ENCODE results near the gene LIMCH1.

LIMCH1 gene

DNA sequence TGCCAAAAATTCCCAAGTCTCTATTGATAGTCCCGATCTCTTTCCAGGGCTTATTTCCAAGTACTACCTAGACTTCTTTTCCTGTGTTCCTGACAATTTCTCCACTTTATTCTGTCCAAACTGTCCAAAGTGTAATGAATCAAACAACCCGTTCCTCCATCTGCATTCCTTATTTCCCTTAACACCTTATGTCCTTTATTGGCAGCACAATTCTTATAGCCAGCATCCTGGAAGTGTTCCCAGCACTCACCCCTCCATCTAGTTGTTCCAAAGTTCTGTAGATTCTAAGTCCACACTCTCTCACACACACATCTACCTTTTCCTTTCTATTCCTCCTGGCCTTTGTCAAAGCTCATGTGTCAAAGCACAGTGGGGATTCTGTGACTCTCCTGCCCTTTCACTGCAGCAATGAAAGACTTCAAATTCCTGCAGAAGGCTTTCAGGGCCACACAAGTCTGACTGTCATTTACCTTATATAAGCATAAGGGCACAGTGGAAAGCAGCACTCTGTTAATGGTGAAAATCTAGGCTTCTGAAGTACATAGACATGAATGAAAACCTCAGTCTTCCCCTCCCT is 22.1 kb downstream of the LIMCH1 start:
- no CpG with 5 or more reads among the region's 2 CpGs for WGBS (ENCODE audit: extremely low coverage, insufficient coverage, low lambda C conversion rate)
- Histone ChIP-seq H3K27ac (ENCODE audit: low read depth, low read length) (no peak overlapping the region), H3K56ac (ENCODE audit: low read length) (no peak overlapping the region), H3K4ac (ENCODE audit: low read depth, low read length) (no peak overlapping the region), H3K27me3 (ENCODE audit: insufficient read depth, low read length, poor library complexity) (no peaks in the 10 kb centered on the region), H3K18ac (ENCODE audit: low read length) (no peak overlapping the region), H3K9ac (ENCODE audit: low read length) (no peak overlapping the region), H3K23ac (ENCODE audit: low read length) (no peak overlapping the region), H3K4me3 (ENCODE audit: low read length) (no peak overlapping the region), H4K5ac (ENCODE audit: low read length) (no peak overlapping the region), H2BK15ac (replicated peaks; ENCODE audit: low read depth) (no peak overlapping the region), H4K8ac (ENCODE audit: low read depth, low read length) (no peak overlapping the region), H3K79me2 (ENCODE audit: control insufficient read depth, insufficient read depth, low read length) (no peaks in the 10 kb centered on the region), H3K79me1 (ENCODE audit: low read length) (no peaks in the 10 kb centered on the region), H2AK5ac (ENCODE audit: low read length) (no peak overlapping the region), H3K4me2 (ENCODE audit: low read length) (no peak overlapping the region), H2BK5ac (ENCODE audit: low read length) (no peak overlapping the region), H3K4me1 (ENCODE audit: control insufficient read depth, low read depth, low read length) (peaks cover 2% of the 10 kb centered on the region), H3K36me3 (ENCODE audit: control insufficient read depth, insufficient read depth, low read length) (no peaks in the 10 kb centered on the region), H2BK120ac (ENCODE audit: low read depth, low read length) (no peak overlapping the region)
- DNase-seq: peak; percentile 20

DNA sequence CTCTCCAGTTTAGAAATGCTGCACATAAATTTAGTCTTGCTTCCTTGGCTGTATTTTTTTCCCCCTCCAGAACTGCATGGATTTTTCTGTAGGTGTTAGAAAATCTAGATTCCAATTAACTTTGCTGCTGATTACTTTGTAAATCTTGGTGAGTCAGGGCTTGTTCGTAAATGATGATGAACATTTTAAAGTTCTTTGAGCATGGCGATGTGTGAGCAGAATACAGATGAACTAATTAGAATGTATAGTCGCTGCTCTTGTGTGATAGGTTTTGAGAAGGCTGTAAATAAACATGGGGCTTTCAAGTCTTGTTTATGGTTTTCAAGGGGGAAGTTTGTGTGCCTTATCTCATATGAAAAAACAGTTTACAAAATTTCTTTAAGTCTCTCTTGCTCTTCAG is 23.3 kb downstream of the LIMCH1 start:
- Histone ChIP-seq H3K4me1 (ENCODE audit: control insufficient read depth, low read depth, low read length) (peaks cover 2% of the 10 kb centered on the region), H3K27ac (ENCODE audit: low read depth, low read length) (no peak overlapping the region), H2BK5ac (ENCODE audit: low read length) (no peak overlapping the region), H3K79me2 (ENCODE audit: control insufficient read depth, insufficient read depth, low read length) (no peaks in the 10 kb centered on the region), H3K4ac (ENCODE audit: low read depth, low read length) (no peak overlapping the region), H3K56ac (ENCODE audit: low read length) (no peak overlapping the region), H4K8ac (ENCODE audit: low read depth, low read length) (no peak overlapping the region), H2AK5ac (ENCODE audit: low read length) (no peak overlapping the region), H3K79me1 (ENCODE audit: low read length) (no peaks in the 10 kb centered on the region), H2BK120ac (ENCODE audit: low read depth, low read length) (no peak overlapping the region), H3K9ac (ENCODE audit: low read length) (no peak overlapping the region), H3K23ac (ENCODE audit: low read length) (no peak overlapping the region), H4K5ac (ENCODE audit: low read length) (no peak overlapping the region), H3K27me3 (ENCODE audit: insufficient read depth, low read length, poor library complexity) (no peaks in the 10 kb centered on the region), H2BK15ac (replicated peaks; ENCODE audit: low read depth) (no peak overlapping the region), H3K4me3 (ENCODE audit: low read length) (no peak overlapping the region), H3K18ac (ENCODE audit: low read length) (no peak overlapping the region), H3K36me3 (ENCODE audit: control insufficient read depth, insufficient read depth, low read length) (no peaks in the 10 kb centered on the region), H3K4me2 (ENCODE audit: low read length) (no peak overlapping the region)
- DNase-seq: no peak
- WGBS (ENCODE audit: extremely low coverage, insufficient coverage, low lambda C conversion rate): no CpG with 5 or more reads among the region's 3 CpGs

- no peak overlapping the region for H4K8ac ChIP-seq (ENCODE audit: low read depth, low read length)
- no peak overlapping the region for H3K18ac ChIP-seq (ENCODE audit: low read length)
- H3K56ac ChIP-seq (ENCODE audit: low read length): no peak overlapping the region
- no peaks in the 10 kb centered on the region for H3K79me1 ChIP-seq (ENCODE audit: low read length)
- no peak overlapping the region for H3K9ac ChIP-seq (ENCODE audit: low read length)
- H3K79me2 ChIP-seq (ENCODE audit: control insufficient read depth, insufficient read depth, low read length): no peaks in the 10 kb centered on the region
- no peak overlapping the region for H2AK5ac ChIP-seq (ENCODE audit: low read length)
- H3K36me3 ChIP-seq (ENCODE audit: control insufficient read depth, insufficient read depth, low read length): no peaks in the 10 kb centered on the region
- H3K4me1 ChIP-seq (ENCODE audit: control insufficient read depth, low read depth, low read length): no peaks in the 10 kb centered on the region
- H4K5ac ChIP-seq (ENCODE audit: low read length): no peak overlapping the region
- no peak overlapping the region for H2BK5ac ChIP-seq (ENCODE audit: low read length)
- no peaks in the 10 kb centered on the region for H3K27me3 ChIP-seq (ENCODE audit: insufficient read depth, low read length, poor library complexity)
- no peak overlapping the region for H2BK120ac ChIP-seq (ENCODE audit: low read depth, low read length)
- no peak overlapping the region for H3K4me3 ChIP-seq (ENCODE audit: low read length)
- H3K27ac ChIP-seq (ENCODE audit: low read depth, low read length): no peak overlapping the region
- no peak overlapping the region for H3K4me2 ChIP-seq (ENCODE audit: low read length)
- no CpG with 5 or more reads among the region's 2 CpGs for WGBS (ENCODE audit: extremely low coverage, insufficient coverage, low lambda C conversion rate)
- no peak overlapping the region for H3K23ac ChIP-seq (ENCODE audit: low read length)
- no peak for DNase-seq
- no peak overlapping the region for H3K4ac ChIP-seq (ENCODE audit: low read depth, low read length)
- H2BK15ac ChIP-seq (replicated peaks; ENCODE audit: low read depth): no peak overlapping the region
These were observed 29.2 kb downstream of the LIMCH1 start for GRCh38 chr4:41567186-41567585.

- DNase-seq: no peak
- no CpG with 5 or more reads among the region's 5 CpGs for WGBS (ENCODE audit: extremely low coverage, insufficient coverage, low lambda C conversion rate)
These were observed 30.4 kb downstream of the LIMCH1 start for GRCh38 chr4:41568363-41568762.

DNA sequence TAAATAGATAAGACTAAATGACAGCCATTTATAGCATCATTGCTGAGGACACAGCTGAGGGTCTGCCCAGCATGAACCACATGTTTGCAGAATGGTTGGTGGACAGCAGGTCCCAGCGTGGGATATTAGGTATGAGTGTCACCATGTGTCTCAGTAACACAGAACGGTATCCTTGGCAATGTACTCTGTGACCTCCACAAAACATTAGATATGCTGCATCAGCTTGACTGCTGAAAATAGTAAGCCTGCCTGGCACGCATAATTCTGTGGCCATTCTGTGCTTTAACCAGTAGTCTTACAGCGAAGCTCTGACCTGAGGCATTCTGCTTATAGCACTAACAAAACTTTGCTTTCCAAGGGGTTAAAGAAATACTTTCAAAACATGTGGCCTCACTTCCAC is 32.0 kb downstream of the LIMCH1 start:
- no peak overlapping the region for H2BK120ac ChIP-seq (ENCODE audit: low read depth, low read length)
- no peaks in the 10 kb centered on the region for H3K36me3 ChIP-seq (ENCODE audit: control insufficient read depth, insufficient read depth, low read length)
- H4K8ac ChIP-seq (ENCODE audit: low read depth, low read length): no peak overlapping the region
- H2BK5ac ChIP-seq (ENCODE audit: low read length): no peak overlapping the region
- no peak overlapping the region for H3K18ac ChIP-seq (ENCODE audit: low read length)
- H4K5ac ChIP-seq (ENCODE audit: low read length): no peak overlapping the region
- DNase-seq: no peak
- H3K4ac ChIP-seq (ENCODE audit: low read depth, low read length): no peak overlapping the region
- no peak overlapping the region for H3K56ac ChIP-seq (ENCODE audit: low read length)
- no CpG with 5 or more reads among the region's 4 CpGs for WGBS (ENCODE audit: extremely low coverage, insufficient coverage, low lambda C conversion rate)
- no peak overlapping the region for H3K23ac ChIP-seq (ENCODE audit: low read length)
- H3K4me2 ChIP-seq (ENCODE audit: low read length): no peak overlapping the region
- no peak overlapping the region for H2AK5ac ChIP-seq (ENCODE audit: low read length)
- H3K79me1 ChIP-seq (ENCODE audit: low read length): no peaks in the 10 kb centered on the region
- no peak overlapping the region for H3K9ac ChIP-seq (ENCODE audit: low read length)
- H3K79me2 ChIP-seq (ENCODE audit: control insufficient read depth, insufficient read depth, low read length): no peaks in the 10 kb centered on the region
- no peak overlapping the region for H2BK15ac ChIP-seq (replicated peaks; ENCODE audit: low read depth)
- H3K4me3 ChIP-seq (ENCODE audit: low read length): no peak overlapping the region
- no peak overlapping the region for H3K27ac ChIP-seq (ENCODE audit: low read depth, low read length)
- no peaks in the 10 kb centered on the region for H3K4me1 ChIP-seq (ENCODE audit: control insufficient read depth, low read depth, low read length)
- no peaks in the 10 kb centered on the region for H3K27me3 ChIP-seq (ENCODE audit: insufficient read depth, low read length, poor library complexity)

More at GRCh38 chr4:41568363-41568762, 30.4 kb downstream of the LIMCH1 start:
- H3K4me3 ChIP-seq (ENCODE audit: low read length): no peak overlapping the region
- no peak overlapping the region for H3K4me2 ChIP-seq (ENCODE audit: low read length)
- no peak overlapping the region for H2BK5ac ChIP-seq (ENCODE audit: low read length)
- no peak overlapping the region for H3K27ac ChIP-seq (ENCODE audit: low read depth, low read length)
- H3K79me2 ChIP-seq (ENCODE audit: control insufficient read depth, insufficient read depth, low read length): no peaks in the 10 kb centered on the region
- H4K5ac ChIP-seq (ENCODE audit: low read length): no peak overlapping the region
- no peaks in the 10 kb centered on the region for H3K4me1 ChIP-seq (ENCODE audit: control insufficient read depth, low read depth, low read length)
- H3K56ac ChIP-seq (ENCODE audit: low read length): no peak overlapping the region
- no peak overlapping the region for H3K23ac ChIP-seq (ENCODE audit: low read length)
- no peak overlapping the region for H2AK5ac ChIP-seq (ENCODE audit: low read length)
- H3K9ac ChIP-seq (ENCODE audit: low read length): no peak overlapping the region
- H3K27me3 ChIP-seq (ENCODE audit: insufficient read depth, low read length, poor library complexity): no peaks in the 10 kb centered on the region
- no peaks in the 10 kb centered on the region for H3K36me3 ChIP-seq (ENCODE audit: control insufficient read depth, insufficient read depth, low read length)
- no peak overlapping the region for H2BK15ac ChIP-seq (replicated peaks; ENCODE audit: low read depth)
- no peak overlapping the region for H4K8ac ChIP-seq (ENCODE audit: low read depth, low read length)
- H3K18ac ChIP-seq (ENCODE audit: low read length): no peak overlapping the region
- H3K79me1 ChIP-seq (ENCODE audit: low read length): no peaks in the 10 kb centered on the region
- no peak overlapping the region for H3K4ac ChIP-seq (ENCODE audit: low read depth, low read length)
- H2BK120ac ChIP-seq (ENCODE audit: low read depth, low read length): no peak overlapping the region

- Histone ChIP-seq H3K36me3 (ENCODE audit: control insufficient read depth, insufficient read depth, low read length) (no peaks in the 10 kb centered on the region), H3K23ac (ENCODE audit: low read length) (no peak overlapping the region), H3K27ac (ENCODE audit: low read depth, low read length) (no peak overlapping the region), H3K18ac (ENCODE audit: low read length) (no peak overlapping the region), H3K4me3 (ENCODE audit: low read length) (no peak overlapping the region), H3K4me1 (ENCODE audit: control insufficient read depth, low read depth, low read length) (no peaks in the 10 kb centered on the region), H3K9ac (ENCODE audit: low read length) (no peak overlapping the region), H3K4me2 (ENCODE audit: low read length) (no peak overlapping the region), H2BK5ac (ENCODE audit: low read length) (no peak overlapping the region), H2AK5ac (ENCODE audit: low read length) (no peak overlapping the region), H3K56ac (ENCODE audit: low read length) (no peak overlapping the region), H2BK120ac (ENCODE audit: low read depth, low read length) (no peak overlapping the region), H3K4ac (ENCODE audit: low read depth, low read length) (no peak overlapping the region), H3K79me1 (ENCODE audit: low read length) (no peaks in the 10 kb centered on the region), H4K5ac (ENCODE audit: low read length) (no peak overlapping the region), H3K27me3 (ENCODE audit: insufficient read depth, low read length, poor library complexity) (no peaks in the 10 kb centered on the region), H4K8ac (ENCODE audit: low read depth, low read length) (no peak overlapping the region), H2BK15ac (replicated peaks; ENCODE audit: low read depth) (no peak overlapping the region), H3K79me2 (ENCODE audit: control insufficient read depth, insufficient read depth, low read length) (no peaks in the 10 kb centered on the region)
- WGBS (ENCODE audit: extremely low coverage, insufficient coverage, low lambda C conversion rate): no CpG with 5 or more reads among the region's 1 CpG
- DNase-seq: no peak
These were observed 33.5 kb downstream of the LIMCH1 start for GRCh38 chr4:41571422-41571821.

Data from mesendoderm (in vitro differentiated cells).